G401.6 (cell line): ENCODE measurements around the gene STIM2.

Experiments
- FAIRE-seq: peaks from 2 replicates; lab custom pipeline; 2012; peaks lifted over from hg19 to GRCh38; lab: Jason Lieb, UNC

Gene STIM2

DNA sequence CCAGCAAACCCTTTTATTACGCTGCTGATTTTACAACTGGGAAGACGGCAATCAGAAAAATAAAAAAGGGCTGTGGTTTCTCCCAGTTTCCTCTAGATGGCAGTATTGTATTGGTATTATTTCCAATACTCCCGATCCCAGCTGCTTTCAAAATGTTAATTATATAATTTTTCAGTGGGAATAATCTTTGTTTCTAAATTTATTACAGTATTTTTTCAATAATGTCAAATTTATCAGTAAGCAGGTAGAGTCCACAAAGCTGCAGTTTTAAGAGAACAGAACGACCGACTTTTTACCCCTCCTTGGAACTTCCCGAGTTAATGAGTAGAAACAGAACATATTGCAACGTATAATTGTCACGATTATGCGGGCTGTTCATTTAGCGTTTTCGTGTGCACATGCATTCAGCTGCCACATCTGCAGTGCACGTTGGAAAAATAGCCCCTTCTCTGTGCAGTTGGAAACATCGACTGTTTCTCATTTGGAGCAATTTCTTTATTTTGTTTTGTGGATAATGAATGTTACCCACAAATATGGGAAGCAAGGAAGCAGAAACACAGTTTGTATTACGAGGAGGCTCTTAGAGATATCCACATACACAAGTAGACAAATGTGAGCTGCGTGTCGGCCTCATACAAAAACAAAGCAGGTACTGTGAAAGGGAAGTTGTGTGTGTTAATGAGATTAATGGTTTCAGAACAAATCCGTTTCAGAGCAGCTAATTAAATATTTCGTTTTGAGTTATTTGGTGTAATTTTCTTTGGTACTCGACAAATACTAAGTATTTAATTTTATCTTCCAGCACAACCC is 188.0 kb downstream of the STIM2 start:
- peak; percentile 95 for FAIRE-seq

DNA sequence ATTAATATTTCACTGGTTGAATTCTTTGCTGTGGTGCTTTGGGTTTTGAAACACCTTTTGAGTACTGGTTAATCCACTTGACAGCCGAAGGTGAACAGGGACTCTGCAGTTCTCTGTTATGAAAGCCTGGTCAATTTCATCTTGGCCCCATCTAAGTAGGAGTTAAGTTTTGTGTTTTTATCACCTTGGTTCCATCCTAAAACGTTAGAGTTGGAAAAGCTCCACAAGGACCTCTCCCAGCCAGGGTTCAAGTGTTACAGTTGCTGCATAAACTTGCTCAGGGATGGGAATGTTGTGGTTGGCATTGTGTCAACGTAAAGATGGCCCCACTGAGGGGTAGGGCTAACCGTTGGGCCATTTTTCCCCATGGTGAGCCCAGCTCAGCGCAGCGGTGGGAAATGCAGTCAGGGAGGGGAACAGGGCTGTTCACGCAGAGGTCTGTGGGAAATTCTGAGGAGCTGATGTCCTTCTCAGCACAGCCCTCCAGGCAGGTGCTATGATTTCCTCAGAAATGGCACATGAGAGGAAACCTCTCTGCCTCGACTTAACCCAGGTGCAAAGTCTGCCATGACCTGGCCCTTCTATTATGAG is 188.7 kb downstream of the STIM2 start:
- no peak for FAIRE-seq

DNA sequence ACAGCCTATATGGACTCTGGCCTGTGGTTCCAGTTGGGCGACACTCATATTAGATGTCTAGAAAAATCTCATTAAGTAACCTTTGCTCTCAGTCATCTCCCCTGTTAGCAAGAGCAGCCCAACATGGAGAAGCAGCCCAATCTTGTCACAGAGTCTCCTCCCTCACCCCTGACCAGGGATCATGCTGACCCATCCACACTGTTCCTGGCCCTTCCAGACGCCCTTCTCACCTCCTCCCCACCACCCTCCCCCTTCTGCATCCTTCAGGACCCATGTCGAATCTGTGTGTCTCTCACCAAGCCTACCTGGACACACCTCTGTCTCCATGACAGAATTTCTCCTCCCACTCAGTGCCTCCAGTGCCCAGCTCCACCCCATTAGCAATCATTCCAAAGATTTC is 190.1 kb downstream of the STIM2 start:
- no peak for FAIRE-seq

DNA sequence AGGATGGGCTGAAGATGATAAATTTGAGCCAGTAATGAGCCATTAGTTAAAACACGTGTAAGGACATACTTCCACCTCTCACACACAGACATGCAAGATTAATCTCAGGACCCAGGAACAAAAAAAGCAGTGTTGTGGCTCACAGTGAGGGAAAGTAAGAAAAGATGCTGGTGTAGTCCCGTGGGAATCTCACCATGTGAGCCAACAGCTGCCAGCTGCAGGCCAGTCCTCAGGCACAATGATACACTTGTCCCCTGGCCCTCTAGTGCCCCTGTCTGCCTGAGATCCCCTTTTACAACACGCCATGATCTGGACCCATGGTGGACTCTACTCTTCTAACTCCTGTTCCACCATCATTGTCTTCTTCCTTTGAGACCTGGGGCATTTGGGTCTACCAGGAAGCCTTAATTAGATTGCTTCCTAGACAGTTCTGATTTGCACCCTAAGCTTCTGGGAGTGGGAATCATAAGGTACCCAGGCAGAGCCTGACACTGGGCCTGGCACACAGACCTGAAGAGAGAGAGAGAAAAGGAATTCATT is 194.7 kb downstream of the STIM2 start:
- no peak for FAIRE-seq

DNA sequence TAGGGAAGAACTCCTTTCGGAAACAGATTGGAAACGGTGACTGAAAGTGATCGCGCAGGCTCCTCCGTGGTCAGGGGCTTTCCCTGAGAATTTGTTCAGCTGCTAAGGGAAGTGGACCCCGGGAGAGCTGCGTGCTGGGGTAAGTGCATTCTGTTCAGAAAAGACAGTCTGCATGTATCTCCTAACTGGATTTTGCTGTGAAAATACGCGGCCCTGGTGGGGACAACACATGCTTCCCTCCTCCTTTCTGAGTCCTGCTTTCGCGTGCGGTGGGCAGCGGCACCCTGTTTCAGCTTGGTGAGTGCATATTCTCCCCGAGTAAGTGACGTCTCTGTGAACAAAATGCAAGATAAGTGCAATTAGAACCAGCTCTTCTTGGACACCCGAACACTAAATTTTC is 195.6 kb downstream of the STIM2 start:
- no peak for FAIRE-seq

DNA sequence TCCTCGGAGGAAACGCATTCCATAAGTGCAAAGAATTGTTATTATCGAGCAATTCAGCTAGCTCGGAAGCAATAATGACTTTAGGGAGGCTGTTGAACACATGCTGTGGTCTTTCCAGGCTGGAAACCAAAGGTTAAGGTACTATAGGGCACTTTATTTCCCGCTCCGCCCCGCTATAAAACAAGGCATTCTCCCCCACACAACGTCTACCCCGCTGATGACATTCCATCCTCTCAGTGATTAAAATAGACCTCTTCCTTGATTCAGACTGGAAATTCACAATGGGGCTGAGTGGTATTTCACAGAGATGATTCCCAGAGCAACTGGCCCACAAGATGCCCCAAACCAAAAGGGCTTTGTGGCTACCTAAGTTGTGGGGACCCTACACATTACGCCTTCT is 196.4 kb downstream of the STIM2 start:
- no peak for FAIRE-seq

DNA sequence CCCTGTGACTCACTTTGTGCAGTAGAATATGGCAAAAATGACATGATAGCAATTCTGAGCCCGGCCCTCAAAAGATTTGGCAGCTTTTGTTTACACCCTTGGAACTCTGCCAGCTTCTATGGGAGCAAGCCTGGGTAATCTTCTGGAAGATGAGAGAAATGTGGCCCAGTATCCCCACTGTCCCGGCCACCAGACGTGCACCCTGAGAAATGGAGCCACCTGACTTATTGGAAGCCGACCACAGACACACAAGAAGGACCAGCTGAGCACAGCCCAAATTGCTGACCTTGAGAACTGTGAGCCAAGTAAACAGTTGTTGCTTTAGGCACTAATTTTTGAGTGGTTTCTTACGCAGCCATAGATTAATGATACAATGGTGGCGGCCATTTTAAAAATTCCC is 197.0 kb downstream of the STIM2 start:
- FAIRE-seq: no peak

DNA sequence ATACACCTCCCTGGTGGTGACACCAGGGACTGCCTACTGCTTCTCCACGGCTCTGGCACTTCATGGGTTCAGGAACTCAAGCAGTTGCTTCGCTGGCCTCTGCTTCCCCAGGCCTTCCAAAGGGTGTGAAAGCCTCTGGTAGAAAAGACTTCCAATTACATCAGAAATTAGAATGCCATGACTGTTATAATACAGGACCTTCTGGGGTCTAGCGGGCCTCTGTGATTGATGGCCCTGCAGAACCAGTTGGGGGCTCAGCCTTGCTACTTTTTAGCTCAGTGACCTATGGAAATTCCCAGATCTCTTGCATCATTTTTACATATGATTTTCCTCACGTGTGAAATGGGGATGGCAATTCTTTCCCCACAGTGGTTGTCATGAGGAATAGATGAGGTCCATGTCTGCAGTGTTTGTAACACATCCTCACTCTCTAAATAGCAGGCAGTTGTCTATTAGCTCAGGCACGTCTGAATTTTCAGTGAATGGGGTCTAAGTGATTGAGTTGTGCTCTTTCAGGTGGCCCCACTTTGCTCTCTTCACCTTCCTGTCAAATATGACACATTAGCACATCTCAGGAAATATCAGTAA is 198.3 kb downstream of the STIM2 start:
- FAIRE-seq: no peak

DNA sequence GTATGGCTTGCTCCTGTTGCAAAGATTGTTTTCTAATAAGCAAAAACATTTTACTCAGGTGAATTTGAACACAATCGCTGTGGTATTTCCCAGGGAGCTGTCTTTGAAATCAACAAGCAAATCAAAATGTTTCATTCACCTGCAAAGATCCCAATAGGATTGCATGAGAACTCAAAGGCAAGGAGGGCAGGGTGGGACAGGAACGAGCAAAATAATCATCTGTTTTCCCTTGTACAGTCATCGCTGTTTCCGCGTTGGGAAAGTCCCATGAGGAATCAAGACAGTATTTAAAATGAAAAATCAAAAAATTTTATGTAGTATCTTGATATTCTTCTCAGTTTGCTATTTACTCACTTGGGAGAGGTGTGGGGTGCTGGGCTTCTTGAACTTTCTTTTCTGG is 198.8 kb downstream of the STIM2 start:
- no peak for FAIRE-seq

DNA sequence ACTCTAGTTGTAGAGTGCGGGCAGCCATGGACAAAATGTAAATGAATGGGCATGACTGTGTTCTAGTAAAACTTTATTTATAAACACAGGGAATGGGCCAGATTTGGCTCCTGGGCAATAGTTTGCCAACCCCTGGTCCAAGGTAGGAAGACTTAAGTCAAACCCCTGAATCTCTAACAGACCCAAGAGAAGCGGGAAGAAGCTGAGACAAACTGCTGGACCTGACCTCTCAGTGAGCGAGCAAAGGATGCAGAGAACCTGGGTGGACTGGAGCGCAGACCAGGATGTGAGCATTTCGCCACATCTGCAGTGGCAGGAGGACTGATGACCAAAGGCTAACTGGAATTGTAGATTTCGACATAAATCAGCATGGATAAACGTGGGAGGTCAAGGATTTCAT is 201.6 kb downstream of the STIM2 start:
- FAIRE-seq: no peak

DNA sequence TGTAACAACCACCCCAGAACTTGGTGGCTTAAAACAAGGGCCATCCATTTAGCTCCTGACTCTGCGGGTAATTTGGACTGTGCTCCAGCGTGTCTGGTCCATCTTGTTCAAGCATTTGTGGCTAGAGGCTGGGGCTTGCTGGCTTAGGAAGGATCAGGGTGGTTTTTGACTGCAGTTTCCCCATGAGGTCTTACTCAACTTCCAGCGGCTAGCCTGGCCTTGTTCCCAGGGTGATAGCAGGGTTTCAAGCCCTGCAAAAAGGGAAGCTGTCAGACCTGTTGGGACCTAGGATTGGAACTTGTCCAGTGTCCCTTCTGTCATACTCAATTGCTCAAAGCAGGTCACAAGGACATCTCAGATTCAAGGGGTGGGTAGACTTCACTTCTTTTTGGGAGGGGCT is 205.9 kb downstream of the STIM2 start:
- FAIRE-seq: no peak

DNA sequence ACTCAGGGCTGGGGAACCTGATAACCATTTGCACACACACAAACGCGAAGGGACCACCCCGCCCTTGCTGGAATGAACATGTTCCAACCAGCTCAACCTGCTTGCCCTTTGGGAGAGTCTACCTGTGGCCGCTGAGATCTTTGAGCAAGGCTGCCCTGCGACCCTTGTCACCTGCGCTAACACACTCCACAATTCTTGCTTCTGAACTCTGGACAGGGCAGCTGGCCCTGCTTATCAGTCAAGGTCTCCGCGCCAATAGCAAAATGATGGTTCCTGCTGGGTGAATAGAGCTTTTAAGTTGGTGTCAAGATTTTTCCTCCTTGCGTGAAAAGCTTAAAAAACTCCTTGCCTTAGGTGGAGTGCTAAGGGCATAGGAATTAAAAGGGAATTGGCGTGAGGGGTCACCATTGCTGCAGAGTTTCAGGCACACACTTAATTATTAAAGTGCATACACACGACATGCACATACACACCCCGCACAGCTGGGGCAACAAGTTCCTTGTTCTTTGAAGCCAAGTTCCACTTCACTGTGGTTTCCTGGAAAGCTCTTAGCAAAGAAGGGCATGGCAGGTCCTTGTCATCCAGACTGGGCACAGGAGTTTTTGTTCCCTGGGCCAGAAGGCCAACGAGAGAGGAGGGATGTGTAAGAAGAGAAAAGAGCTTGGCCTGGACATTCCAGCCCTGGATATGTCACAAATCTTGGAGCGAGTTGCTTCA is 207.7 kb downstream of the STIM2 start:
- FAIRE-seq: no peak
